ENCODE data around the gene IFT27.
"Not testable (repeated sequence)": the region's sequence is repeated elsewhere in the genome, so short reads cannot be mapped to it uniquely, and the experiment has no call there.

Gene IFT27

GRCh38 chr22:36731321-36731720, 44.6 kb downstream of the IFT27 start:
- H3K27ac ChIP-seq, result not testable (repeated sequence)

GRCh38 chr22:36730176-36730858, 45.6 kb downstream of the IFT27 start:
- Histone ChIP-seq H3K4me3 (no peak overlapping the region), H3K27ac (no peak overlapping the region)

More at GRCh38 chr22:36731321-36731720, 44.6 kb downstream of the IFT27 start:
- H3K4me3 ChIP-seq, result not testable (repeated sequence)

GRCh38 chr22:36729321-36729720, 46.6 kb downstream of the IFT27 start:
- no peak overlapping the region for H3K27ac ChIP-seq
- no peak overlapping the region for H3K4me3 ChIP-seq

GRCh38 chr22:36728505-36728904, 47.4 kb downstream of the IFT27 start:
- no peak overlapping the region for H3K27ac ChIP-seq
- H3K4me3 ChIP-seq, result no peak overlapping the region

- Histone ChIP-seq H3K4me3 (no peak overlapping the region), H3K27ac (no peak overlapping the region)
These were observed 47.9 kb downstream of the IFT27 start for GRCh38 chr22:36727927-36728488.

GRCh38 chr22:36727110-36727509, 48.8 kb downstream of the IFT27 start:
- H3K4me3 ChIP-seq, result no peak overlapping the region
- H3K27ac ChIP-seq, result no peak overlapping the region

- Histone ChIP-seq H3K4me3 (no peak overlapping the region), H3K27ac (no peak overlapping the region)
These were observed 49.9 kb downstream of the IFT27 start for GRCh38 chr22:36726007-36726380.

- Histone ChIP-seq H3K27ac (no peak overlapping the region), H3K4me3 (no peak overlapping the region)
These were observed 50.4 kb downstream of the IFT27 start for GRCh38 chr22:36725366-36726006.

GRCh38 chr22:36724836-36725235, 51.1 kb downstream of the IFT27 start:
- Histone ChIP-seq H3K4me3 (no peak overlapping the region), H3K27ac (no peak overlapping the region)

- no peak overlapping the region for H3K4me3 ChIP-seq
- H3K27ac ChIP-seq, result no peak overlapping the region
These were observed 53.9 kb downstream of the IFT27 start for GRCh38 chr22:36722055-36722454.

GRCh38 chr22:36715647-36716046, 60.3 kb downstream of the IFT27 start:
- H3K27ac ChIP-seq, result no peak overlapping the region
- H3K4me3 ChIP-seq, result no peak overlapping the region

GRCh38 chr22:36714110-36714509, 61.8 kb downstream of the IFT27 start:
- Histone ChIP-seq H3K4me3 (no peak overlapping the region), H3K27ac (no peak overlapping the region)

GRCh38 chr22:36713436-36713835, 62.5 kb downstream of the IFT27 start:
- Histone ChIP-seq H3K4me3 (no peak overlapping the region), H3K27ac (no peak overlapping the region)
